OCI-LY3 (cell line): ENCODE measurements around the gene AGPAT4.

Source experiments
- H2AFZ ChIP-seq: fragments of 200-600, 300-600 bp; shearing (Covaris generic); 2 replicates; pipeline ENCODE4 v1.6.0; 2014; ENCODE audit warnings: antibody characterized with exemption, low read depth, low read length
- H3K27ac ChIP-seq: fragments of 200-600, 300-600 bp; sonication (generic); 2 replicates; pipeline ENCODE4 v1.5.1; 2014; ENCODE audit warnings: mild to moderate bottlenecking, low read length, moderate library complexity, mixed read lengths
- H3K27me3 ChIP-seq: fragments of 200-600, 300-600 bp; sonication (generic); 2 replicates; pipeline ENCODE4 v1.6.1; 2014; ENCODE audit warnings: low read depth, low read length, mixed read lengths
- H3K36me3 ChIP-seq: fragments of 200-600, 300-600 bp; sonication (generic); replicated peaks from 2 replicates; pipeline ENCODE3; 2014; ENCODE audit warnings: low read depth, low read length, mixed read lengths
- H3K4me1 ChIP-seq: fragments of 300-600, 200-600 bp; sonication (generic); 2 replicates; pipeline ENCODE4 v1.6.1; 2014; ENCODE audit warnings: low read length, mixed read lengths
- H3K4me2 ChIP-seq: fragments of 200-600, 300-600 bp; sonication (generic); 2 replicates; pipeline ENCODE4 v1.6.1; 2014; ENCODE audit warnings: low read length, mixed read lengths
- H3K4me3 ChIP-seq: fragments of 300-600, 200-600 bp; sonication (generic); 2 replicates; pipeline ENCODE4 v1.5.1; 2014; ENCODE audit warnings: antibody characterized with exemption, mild to moderate bottlenecking, low read length, moderate library complexity
- H3K79me2 ChIP-seq: fragments of 300-600, 200-600 bp; shearing (Covaris generic); 2 replicates; pipeline ENCODE4 v1.6.1; 2014; ENCODE audit warnings: mild to moderate bottlenecking, low read length, mixed read lengths
- H3K9ac ChIP-seq: fragments of 300-600, 200-600 bp; shearing (Covaris generic); 2 replicates; pipeline ENCODE4 v1.6.0; 2014; ENCODE audit warnings: mild to moderate bottlenecking, low read length, moderate library complexity
- H3K9me3 ChIP-seq: fragments of 200-600, 300-600 bp; shearing (Covaris generic); 2 replicates; pipeline ENCODE4 v1.6.1; 2014; ENCODE audit warnings: low read length, mixed read lengths; ENCODE audit not compliant: insufficient read depth
- H4K20me1 ChIP-seq: fragments of 200-600, 300-600 bp; sonication (generic); 2 replicates; pipeline ENCODE4 v1.6.1; 2016; ENCODE audit warnings: low read length, mixed read lengths; ENCODE audit not compliant: insufficient read depth
- CTCF ChIP-seq: fragments of 200-600, 300-600 bp; sonication (generic); IDR thresholded peaks from 2 replicates; pipeline ENCODE4 v1.5.1; 2014; ENCODE audit warnings: antibody characterized with exemption, low read length, low read depth
- EZH2phosphoT487 ChIP-seq: fragments of 200-600 bp; shearing (Covaris generic); IDR thresholded peaks from 2 replicates; pipeline ENCODE4 v1.6.1; 2018; ENCODE audit warnings: antibody characterized with exemption, mixed run types, low read depth

The AGPAT4 gene

GRCh38 chr6:161192636-161193411 is 81.0 kb downstream of the AGPAT4 start:
- Histone ChIP-seq H3K36me3 (no peaks in the 10 kb centered on the region), H4K20me1 (no peaks in the 10 kb centered on the region), H3K9ac (no peak overlapping the region), H3K27me3 (no peaks in the 10 kb centered on the region), H3K4me1 (no peaks in the 10 kb centered on the region), H2AFZ (no peak overlapping the region), H3K27ac (no peak overlapping the region), H3K9me3 (no peaks in the 10 kb centered on the region), H3K79me2 (no peaks in the 10 kb centered on the region), H3K4me2 (no peak overlapping the region), H3K4me3 (no peak overlapping the region)
- TF ChIP-seq EZH2phosphoT487 = no peak
- TF ChIP-seq CTCF = no peak

DNA sequence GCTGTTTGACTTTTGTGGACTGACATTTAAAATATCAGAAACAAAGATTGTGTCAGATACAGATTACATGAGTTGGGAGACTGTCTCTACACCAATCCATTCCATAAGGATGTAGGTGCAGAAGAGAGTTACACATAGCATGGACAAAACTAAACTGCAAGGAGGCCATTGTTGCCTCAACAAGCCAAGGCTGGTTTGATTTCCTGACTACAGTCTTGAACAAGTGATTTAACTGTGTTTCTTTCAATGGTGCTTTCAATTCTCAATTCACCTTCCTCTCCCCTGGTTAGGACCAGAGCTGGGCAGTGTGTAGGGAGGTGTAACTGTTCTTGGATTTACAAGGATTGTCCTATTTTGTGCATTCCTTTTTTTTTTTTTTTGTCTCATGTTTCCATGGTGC is 82.2 kb downstream of the AGPAT4 start:
- no peak overlapping the region for H3K9ac ChIP-seq
- no peaks in the 10 kb centered on the region for H4K20me1 ChIP-seq
- no peaks in the 10 kb centered on the region for H3K27me3 ChIP-seq
- no peak overlapping the region for H2AFZ ChIP-seq
- no peaks in the 10 kb centered on the region for H3K79me2 ChIP-seq
- H3K4me1 ChIP-seq = no peaks in the 10 kb centered on the region
- no peak overlapping the region for H3K4me2 ChIP-seq
- no peaks in the 10 kb centered on the region for H3K36me3 ChIP-seq
- H3K27ac ChIP-seq = no peak overlapping the region
- no peak for TF ChIP-seq EZH2phosphoT487
- TF ChIP-seq CTCF = no peak
- no peaks in the 10 kb centered on the region for H3K9me3 ChIP-seq
- no peak overlapping the region for H3K4me3 ChIP-seq

DNA sequence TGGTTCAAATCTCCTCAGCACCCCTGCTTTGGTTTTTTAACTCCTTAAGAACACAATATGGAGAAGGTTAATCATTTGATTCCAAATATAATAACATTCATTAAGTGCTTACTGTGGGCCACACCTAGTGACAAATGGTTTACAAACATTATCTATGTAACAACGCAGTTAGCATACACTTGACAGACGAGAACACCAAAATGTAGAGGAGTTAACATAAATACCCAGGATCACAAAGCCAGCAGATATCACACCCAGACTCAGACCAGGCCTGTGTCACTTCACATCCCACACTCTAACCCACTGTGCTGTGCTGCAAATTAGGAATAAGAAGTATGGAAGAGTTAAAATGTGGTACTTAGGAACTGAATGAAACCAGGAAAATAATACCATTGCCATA is 82.9 kb downstream of the AGPAT4 start:
- no peak overlapping the region for H3K4me3 ChIP-seq
- no peak overlapping the region for H3K27ac ChIP-seq
- no peaks in the 10 kb centered on the region for H3K36me3 ChIP-seq
- H3K9me3 ChIP-seq = no peaks in the 10 kb centered on the region
- TF ChIP-seq CTCF = no peak
- TF ChIP-seq EZH2phosphoT487 = no peak
- no peak overlapping the region for H2AFZ ChIP-seq
- no peaks in the 10 kb centered on the region for H3K27me3 ChIP-seq
- H3K9ac ChIP-seq = no peak overlapping the region
- H3K79me2 ChIP-seq = no peaks in the 10 kb centered on the region
- H4K20me1 ChIP-seq = no peaks in the 10 kb centered on the region
- no peak overlapping the region for H3K4me2 ChIP-seq
- no peaks in the 10 kb centered on the region for H3K4me1 ChIP-seq

DNA sequence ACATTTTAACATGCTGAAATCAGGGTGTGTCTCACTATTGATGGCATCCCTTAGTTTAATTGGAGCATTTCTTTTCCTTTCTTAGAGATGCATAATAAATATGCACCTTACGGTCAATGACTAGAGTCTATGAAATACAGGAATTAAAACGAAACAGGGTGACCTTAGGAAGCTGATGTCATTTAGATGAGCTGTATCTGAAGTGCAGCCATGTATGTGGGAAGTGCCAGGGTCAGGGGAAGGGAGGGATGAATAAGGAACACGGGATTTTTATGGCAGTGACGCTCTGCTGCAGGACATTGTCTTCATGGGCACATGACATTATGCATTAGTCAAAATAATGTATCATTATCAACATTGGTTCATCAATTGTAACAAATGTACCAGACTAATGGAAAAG is 84.0 kb downstream of the AGPAT4 start:
- Histone ChIP-seq H3K4me1 (no peaks in the 10 kb centered on the region), H3K4me3 (no peak overlapping the region), H3K4me2 (no peak overlapping the region), H4K20me1 (no peaks in the 10 kb centered on the region), H3K27ac (no peak overlapping the region), H2AFZ (no peak overlapping the region), H3K9me3 (no peaks in the 10 kb centered on the region), H3K79me2 (no peaks in the 10 kb centered on the region), H3K36me3 (no peaks in the 10 kb centered on the region), H3K27me3 (no peaks in the 10 kb centered on the region), H3K9ac (no peak overlapping the region)
- TF ChIP-seq CTCF = no peak
- TF ChIP-seq EZH2phosphoT487 = no peak
